GM18508 (cell line): ENCODE results near the gene ADGRL3.
"Not testable (repeated sequence)": the region's sequence is repeated elsewhere in the genome, so short reads cannot be mapped to it uniquely, and the experiment has no call there.

Source experiments
- ATAC-seq: cut with Tn5 transposase; IDR thresholded peaks from one replicate; pipeline ENCODE4 v1.9.1; 2021; ENCODE audit warnings: moderate number of reproducible peaks; ENCODE audit not compliant: insufficient read depth, unreplicated experiment

The ADGRL3 gene

GRCh38 chr4:61918987-61919386 is 718.9 kb downstream of the ADGRL3 start:
- ATAC-seq: no peak

- ATAC-seq: no peak
Observed at GRCh38 chr4:61919561-61919960, 719.4 kb downstream of the ADGRL3 start.

GRCh38 chr4:61921920-61922319 is 721.8 kb downstream of the ADGRL3 start:
- no peak for ATAC-seq

GRCh38 chr4:61922766-61923165 is 722.6 kb downstream of the ADGRL3 start:
- no peak for ATAC-seq

GRCh38 chr4:61923179-61923578 is 723.1 kb downstream of the ADGRL3 start:
- no peak for ATAC-seq

GRCh38 chr4:61924131-61924530 is 724.0 kb downstream of the ADGRL3 start:
- ATAC-seq: no peak

- no peak for ATAC-seq
Observed at GRCh38 chr4:61933527-61933926, 733.4 kb downstream of the ADGRL3 start.

GRCh38 chr4:61934198-61934597 is 734.1 kb downstream of the ADGRL3 start:
- no peak for ATAC-seq

GRCh38 chr4:61938250-61938846 is 738.2 kb downstream of the ADGRL3 start:
- ATAC-seq: no peak

- ATAC-seq: no peak
Observed at GRCh38 chr4:61950625-61951024, 750.5 kb downstream of the ADGRL3 start.

GRCh38 chr4:61953386-61953785 is 753.3 kb downstream of the ADGRL3 start:
- no peak for ATAC-seq

GRCh38 chr4:61958591-61958990 is 758.5 kb downstream of the ADGRL3 start:
- ATAC-seq: no peak

- ATAC-seq: no peak
Observed at GRCh38 chr4:61959087-61959486, 759.0 kb downstream of the ADGRL3 start.

GRCh38 chr4:61984260-61984909 is 784.3 kb downstream of the ADGRL3 start:
- no peak for ATAC-seq

- no peak for ATAC-seq
Observed at GRCh38 chr4:61985426-61985825, 785.3 kb downstream of the ADGRL3 start.

- ATAC-seq: not testable (repeated sequence)
Observed at GRCh38 chr4:61986929-61987328, 786.8 kb downstream of the ADGRL3 start.

GRCh38 chr4:61992351-61992750 is 792.2 kb downstream of the ADGRL3 start:
- ATAC-seq: no peak

GRCh38 chr4:61994036-61994435 is 793.9 kb downstream of the ADGRL3 start:
- no peak for ATAC-seq

GRCh38 chr4:61995717-61996340 is 795.7 kb downstream of the ADGRL3 start:
- ATAC-seq: no peak

- no peak for ATAC-seq
Observed at GRCh38 chr4:61996943-61997342, 796.8 kb downstream of the ADGRL3 start.

GRCh38 chr4:61997831-61998230 is 797.7 kb downstream of the ADGRL3 start:
- no peak for ATAC-seq

GRCh38 chr4:62003695-62004094 is 803.6 kb downstream of the ADGRL3 start:
- ATAC-seq: no peak
